ENCODE measurements around the gene SLC48A1. TPM values are rescaled to one million over a fixed set of nuclear protein-coding genes. Genes with fewer than 3 reads are reported as not detected.

Gene SLC48A1
- total RNA-seq, 4 donors from 2014 or later = 14.9 to 21.5 (median 15.9) TPM

- no peak for TF ChIP-seq POLR2A (IDR thresholded peaks at IDR 0.05)
- TF ChIP-seq CTCF (IDR thresholded peaks at IDR 0.05) = no peak
- Histone ChIP-seq H3K36me3 (peaks cover 0 to 97% (median 0%) of the 10 kb centered on the region in 3 donors), H3K4me3 (no peak overlapping the region), H3K9me3 (no peaks in the 10 kb centered on the region), H3K27ac (no peak overlapping the region), H3K27me3 (no peaks in the 10 kb centered on the region), H3K4me1 (no peaks in the 10 kb centered on the region)
- DNase-seq = no peak
Measured at GRCh38 chr12:47790676-47791350, 17.8 kb downstream of the SLC48A1 start.

- no peaks in the 10 kb centered on the region for H3K9me3 ChIP-seq
- no peak overlapping the region for H3K27ac ChIP-seq
- TF ChIP-seq POLR2A (IDR thresholded peaks at IDR 0.05) (no peak), CTCF (IDR thresholded peaks at IDR 0.05) (no peak)
- no peaks in the 10 kb centered on the region for H3K4me1 ChIP-seq
- no peak for DNase-seq
- peaks cover 0 to 96% (median 0%) of the 10 kb centered on the region in 3 donors for H3K36me3 ChIP-seq
- no peak overlapping the region for H3K4me3 ChIP-seq
- H3K27me3 ChIP-seq = no peaks in the 10 kb centered on the region
Measured at GRCh38 chr12:47791351-47791746, 18.3 kb downstream of the SLC48A1 start.

- no peaks in the 10 kb centered on the region for H3K9me3 ChIP-seq
- H3K4me1 ChIP-seq = no peaks in the 10 kb centered on the region
- no peak overlapping the region for H3K4me3 ChIP-seq
- TF ChIP-seq POLR2A (IDR thresholded peaks at IDR 0.05) = no peak
- no peak for TF ChIP-seq CTCF (IDR thresholded peaks at IDR 0.05)
- no peaks in the 10 kb centered on the region for H3K27me3 ChIP-seq
- no peak overlapping the region for H3K27ac ChIP-seq
- DNase-seq = no peak
- H3K36me3 ChIP-seq = peaks cover 0 to 96% (median 0%) of the 10 kb centered on the region in 3 donors
Measured at GRCh38 chr12:47791874-47792273, 18.8 kb downstream of the SLC48A1 start.

GRCh38 chr12:47793015-47793681 is 20.1 kb downstream of the SLC48A1 start:
- peaks cover 0 to 92% (median 0%) of the 10 kb centered on the region in 3 donors for H3K36me3 ChIP-seq

GRCh38 chr12:47794679-47795078 is 21.6 kb downstream of the SLC48A1 start:
- H3K4me1 ChIP-seq = peaks cover 0 to 11% (median 0%) of the 10 kb centered on the region in 4 donors
- no peak overlapping the region for H3K4me3 ChIP-seq
- DNase-seq = no peak
- no peak overlapping the region for H3K27ac ChIP-seq
- no peak for TF ChIP-seq POLR2A (IDR thresholded peaks at IDR 0.05)
- no peak for TF ChIP-seq CTCF (IDR thresholded peaks at IDR 0.05)
- H3K9me3 ChIP-seq = no peaks in the 10 kb centered on the region
- no peaks in the 10 kb centered on the region for H3K27me3 ChIP-seq
- peaks cover 0 to 76% (median 0%) of the 10 kb centered on the region in 3 donors for H3K36me3 ChIP-seq

More at GRCh38 chr12:47793015-47793681, 20.1 kb downstream of the SLC48A1 start:
- Histone ChIP-seq H3K4me1 (no peaks in the 10 kb centered on the region), H3K9me3 (no peaks in the 10 kb centered on the region), H3K4me3 (no peak overlapping the region), H3K27ac (no peak overlapping the region), H3K27me3 (no peaks in the 10 kb centered on the region)
- no peak for DNase-seq
- TF ChIP-seq CTCF (IDR thresholded peaks at IDR 0.05) (no peak), POLR2A (IDR thresholded peaks at IDR 0.05) (no peak)
